Caco-2 (cell line): ENCODE data around the gene HES7. TPM values are rescaled to one million over a fixed set of nuclear protein-coding genes. Genes with fewer than 3 reads are reported as not detected.

Experiments
- BruUV-seq: library from RNA; stranded (reverse); fragments of 400-500 nt; replicated peaks from 2 replicates; lab custom pipeline; 2021; lab: Mats Ljungman, UMichigan
- CTCF ChIA-PET: fragments of 300-600 bp; sonication (Branson Sonifier 250); formaldehyde crosslinking; loops from one replicate; lab custom pipeline; 2022; ENCODE audit warnings: antibody characterized with exemption; lab: Charles Lee
- POLR2A ChIA-PET: fragments of 300-600 bp; sonication (Branson Sonifier 250); formaldehyde crosslinking; loops from one replicate; lab custom pipeline; 2022; ENCODE audit warnings: antibody characterized with exemption; lab: Charles Lee
- DNase-seq, 2 experiments: peaks; one replicate each; pipeline versions ENCODE4 v3.0.0 to v3.0.0-alpha.2; 2020 to 2022
- H3K27me3 ChIP-seq: replicated peaks from 2 replicates; pipeline ENCODE4 v1.6.0; 2011; ENCODE audit warnings: low read length; ENCODE audit not compliant: control insufficient read depth, insufficient read depth
- H3K36me3 ChIP-seq: 2 replicates; pipeline ENCODE4 v1.5.1; 2011; ENCODE audit warnings: low read length; ENCODE audit not compliant: control insufficient read depth, insufficient read depth
- H3K4me1 ChIP-seq: fragments of 250-450 bp; sonication (Bioruptor Pico); 2 replicates; pipeline ENCODE4 v1.5.1; 2020; ENCODE audit warnings: mild to moderate bottlenecking
- H3K4me3 ChIP-seq: 2 replicates; pipeline ENCODE4 v1.5.1; 2011; ENCODE audit warnings: low read depth, mild to moderate bottlenecking, control low read depth, low read length
- H3K9me3 ChIP-seq: fragments of 250-450 bp; sonication (Bioruptor Pico); 2 replicates; pipeline ENCODE4 v1.5.1; 2020; ENCODE audit warnings: mild to moderate bottlenecking, moderate library complexity
- H3K27ac Mint-ChIP-seq: one replicate; pipeline ENCODE4 v1.8.0; 2022; ENCODE audit warnings: mixed read lengths; ENCODE audit not compliant: unreplicated experiment
- H3K27me3 Mint-ChIP-seq: one replicate; pipeline ENCODE4 v1.8.0; 2022; ENCODE audit warnings: mixed read lengths; ENCODE audit not compliant: insufficient read depth, unreplicated experiment
- H3K36me3 Mint-ChIP-seq: one replicate; pipeline ENCODE4 v1.8.0; 2022; ENCODE audit warnings: mild to moderate bottlenecking, mixed read lengths; ENCODE audit not compliant: insufficient read depth, unreplicated experiment
- H3K4me1 Mint-ChIP-seq: one replicate; pipeline ENCODE4 v1.8.0; 2022; ENCODE audit warnings: low read depth, mixed read lengths; ENCODE audit not compliant: unreplicated experiment
- H3K4me3 Mint-ChIP-seq: one replicate; pipeline ENCODE4 v1.8.0; 2022; ENCODE audit warnings: mild to moderate bottlenecking, moderate library complexity, mixed read lengths; ENCODE audit not compliant: unreplicated experiment
- H3K9me3 Mint-ChIP-seq: one replicate; pipeline ENCODE4 v1.8.0; 2022; ENCODE audit warnings: mixed read lengths; ENCODE audit not compliant: unreplicated experiment
- CTCF ChIP-seq, 2 experiments: fragments of 200-600 bp in 1 of 2; IDR thresholded peaks; 1 replicate in 1 of 2; 2 replicates in 1 of 2; pipeline versions ENCODE4 v1.5.1 to v1.8.0; 2011 to 2022; ENCODE audit warnings: antibody characterized with exemption in 1 of 2, control low read depth in 1 of 2, inconsistent platforms in 1 of 2, low read depth in 1 of 2, low read length in 1 of 2, mild to moderate bottlenecking in 1 of 2, moderate library complexity in 1 of 2; ENCODE audit not compliant: insufficient read depth in 1 of 2, severe bottlenecking in 1 of 2, unreplicated experiment in 1 of 2
- intact Hi-C: fragments of 100-400 bp; cut with micrococcal nuclease; formaldehyde crosslinking; loops from one replicate; pipeline ENCODE4 v1.10.0; 2022; ENCODE audit not compliant: unreplicated experiment
- microRNA-seq: library from miRNA; unstranded; fragments of <30 nt; microRNA quantifications from one replicate; pipeline ENCODE4 v1.2.0, GENCODE V29; 2022
- total RNA-seq: library from RNA; stranded (reverse); gene quantifications from 2 replicates; pipeline ENCODE4 v1.2.3, GENCODE V29; 2022

The HES7 gene
- total RNA-seq, 1 experiment from 2014 or later: not detected

GRCh38 chr17:8072341-8072728 lies 51.6 kb downstream of the HES7 start:
- TF ChIP-seq CTCF (IDR thresholded peaks at IDR 0.05; ENCODE audit: insufficient read depth in 1 of 2, low read depth in 1 of 2, low read length in 1 of 2, severe bottlenecking in 1 of 2, unreplicated experiment in 1 of 2): no peak
- H3K27me3 ChIP-seq: no peaks in the 10 kb centered on the region
- Mint-ChIP-seq H3K9me3 (no peaks in the 10 kb centered on the region), H3K27me3 (peaks cover 10% of the 10 kb centered on the region), H3K4me3 (no peak overlapping the region), H3K27ac (no peak overlapping the region), H3K4me1 (peaks cover 14% of the 10 kb centered on the region), H3K36me3 (no peaks in the 10 kb centered on the region)
- H3K4me3 ChIP-seq: no peak overlapping the region
- POLR2A ChIA-PET: no interaction called here
- intact Hi-C loops: no loop called here
- no peak for DNase-seq
- H3K9me3 ChIP-seq: no peaks in the 10 kb centered on the region
- H3K36me3 ChIP-seq: no peaks in the 10 kb centered on the region
- no TSS peak for BruUV-seq
- peaks cover 18% of the 10 kb centered on the region for H3K4me1 ChIP-seq
- CTCF ChIA-PET: no interaction called here

GRCh38 chr17:8071496-8071895 lies 52.4 kb downstream of the HES7 start:
- Mint-ChIP-seq H3K36me3 (no peaks in the 10 kb centered on the region), H3K27ac (no peak overlapping the region), H3K4me1 (peaks cover 14% of the 10 kb centered on the region), H3K27me3 (peaks cover 10% of the 10 kb centered on the region), H3K4me3 (no peak overlapping the region), H3K9me3 (no peaks in the 10 kb centered on the region)
- POLR2A ChIA-PET: no interaction called here
- no peaks in the 10 kb centered on the region for H3K27me3 ChIP-seq
- no TSS peak for BruUV-seq
- intact Hi-C loops: no loop called here
- no peaks in the 10 kb centered on the region for H3K9me3 ChIP-seq
- no peak for TF ChIP-seq CTCF (IDR thresholded peaks at IDR 0.05; ENCODE audit: insufficient read depth in 1 of 2, low read depth in 1 of 2, low read length in 1 of 2, severe bottlenecking in 1 of 2, unreplicated experiment in 1 of 2)
- no peak for DNase-seq
- H3K36me3 ChIP-seq: no peaks in the 10 kb centered on the region
- no peak overlapping the region for H3K4me3 ChIP-seq
- CTCF ChIA-PET: no interaction called here
- peaks cover 18% of the 10 kb centered on the region for H3K4me1 ChIP-seq

Small RNA genes lying within 50 kb of the gene (microRNA-seq; reads per million reads assigned to microRNA genes)
- gene MIR4314 (not detected), gene MIR6883 (not detected)

Other genes with a start within 250 kb of the HES7 start
- gene CHD3, start 235.3 kb downstream of the HES7 start, total RNA-seq: 27.9 and 34.7 TPM in 2 replicates
- gene RNF227, start 207.8 kb downstream of the HES7 start, total RNA-seq: 4.0 and 5.0 TPM in 2 replicates
- gene KCNAB3, start 194.2 kb downstream of the HES7 start, total RNA-seq: 1.2 and 2.0 TPM in 2 replicates
- gene TRAPPC1, start 192.2 kb downstream of the HES7 start, total RNA-seq: 75.5 and 96.2 TPM in 2 replicates
- gene CNTROB, start 191.9 kb downstream of the HES7 start, total RNA-seq: 22.6 and 24.2 TPM in 2 replicates
- 0.74 and 1.7 TPM in 2 replicates for gene GUCY2D, start 121.5 kb downstream of the HES7 start, total RNA-seq
- gene ALOX15B, start 85.0 kb downstream of the HES7 start, total RNA-seq: not detected in 2 replicates
- 0.34 and 0.39 TPM in 2 replicates for gene ALOX12B, start 36.4 kb downstream of the HES7 start, total RNA-seq
- gene ALOXE3, start 5.6 kb downstream of the HES7 start, total RNA-seq: not detected in 2 replicates
- gene PER1, start 28.3 kb upstream of the HES7 start, total RNA-seq: 10.6 and 10.8 TPM in 2 replicates
- gene VAMP2, start 38.8 kb upstream of the HES7 start, total RNA-seq: 10.5 and 12.2 TPM in 2 replicates
- 5.4 TPM in 2 replicates for gene TMEM107, start 52.3 kb upstream of the HES7 start, total RNA-seq
- gene BORCS6, start 66.1 kb upstream of the HES7 start, total RNA-seq: 4.2 and 4.7 TPM in 2 replicates
- 82.8 and 89.4 TPM in 2 replicates for gene AURKB, start 86.5 kb upstream of the HES7 start, total RNA-seq
- 18.2 and 22.9 TPM in 2 replicates for gene CTC1, start 124.0 kb upstream of the HES7 start, total RNA-seq
- 38.8 and 44.1 TPM in 2 replicates for gene PFAS, start 125.2 kb upstream of the HES7 start, total RNA-seq
- gene RANGRF, start 164.6 kb upstream of the HES7 start, total RNA-seq: 13.2 and 15.2 TPM in 2 replicates
- gene SLC25A35, start 171.3 kb upstream of the HES7 start, total RNA-seq: 3.6 and 3.7 TPM in 2 replicates
- gene ARHGEF15, start 186.1 kb upstream of the HES7 start, total RNA-seq: not detected in 2 replicates
- gene ODF4, start 215.7 kb upstream of the HES7 start, total RNA-seq: not detected in 2 replicates